ENCODE measurements around the gene WDR46.
A peak's percentile ranks its signal among the peaks of the same experiment; 100 is the strongest.

WDR46 gene

GRCh38 chr6:33304216-33304615, 15.2 kb upstream of the WDR46 start:
- H3K4me1 Mint-ChIP-seq (ENCODE audit: low read depth in 2 of 2), result peaks cover 31 to 35% of the 10 kb centered on the region in 2 donors
- H3K4me3 Mint-ChIP-seq, result no peak overlapping the region
- ATAC-seq (replicated peaks) (no peak), DNase-seq (no peak)
- H3K27me3 Mint-ChIP-seq, result no peaks in the 10 kb centered on the region
- H3K36me3 Mint-ChIP-seq (ENCODE audit: insufficient read depth), result peaks cover 97% of the 10 kb centered on the region
- no peaks in the 10 kb centered on the region for H3K9me3 Mint-ChIP-seq
- H3K27ac Mint-ChIP-seq, result peak overlapping the region; percentile 39 to 85

- H3K27ac Mint-ChIP-seq, result peak overlapping the region; percentile 15 to 41
- H3K36me3 Mint-ChIP-seq (ENCODE audit: insufficient read depth), result peaks cover 92% of the 10 kb centered on the region
- H3K4me1 Mint-ChIP-seq (ENCODE audit: low read depth in 2 of 2), result peaks cover 37 to 41% of the 10 kb centered on the region in 2 donors
Observed at GRCh38 chr6:33301877-33302276, 12.8 kb upstream of the WDR46 start.

GRCh38 chr6:33299237-33299944, 10.4 kb upstream of the WDR46 start:
- no peaks in the 10 kb centered on the region for H3K27me3 Mint-ChIP-seq
- peak overlapping the region; percentile 97 to 98 for H3K4me3 Mint-ChIP-seq
- peak overlapping the region; percentile 97 to 98 for H3K27ac Mint-ChIP-seq
- H3K4me1 Mint-ChIP-seq (ENCODE audit: low read depth in 2 of 2), result peaks cover 25 to 41% of the 10 kb centered on the region in 2 donors
- DNase-seq (peak; percentile 92 to 93 (median 92)), ATAC-seq (replicated peaks) (peak; percentile 85)
- H3K9me3 Mint-ChIP-seq, result no peaks in the 10 kb centered on the region
- H3K36me3 Mint-ChIP-seq (ENCODE audit: insufficient read depth), result peaks cover 86% of the 10 kb centered on the region

More at GRCh38 chr6:33301877-33302276, 12.8 kb upstream of the WDR46 start:
- H3K4me3 Mint-ChIP-seq, result no peak overlapping the region
- no peaks in the 10 kb centered on the region for H3K27me3 Mint-ChIP-seq
- H3K9me3 Mint-ChIP-seq, result no peaks in the 10 kb centered on the region
- DNase-seq (no peak), ATAC-seq (replicated peaks) (no peak)

- Mint-ChIP-seq H3K9me3 (no peaks in the 10 kb centered on the region), H3K27me3 (no peaks in the 10 kb centered on the region), H3K4me3 (peak within 1 kb of the TSS; percentile 97 to 98), H3K27ac (peak within 1 kb of the TSS; percentile 97 to 98), H3K36me3 (ENCODE audit: insufficient read depth) (peaks cover 85% of the 10 kb centered on the region), H3K4me1 (ENCODE audit: low read depth in 2 of 2) (peaks cover 25 to 41% of the 10 kb centered on the region in 2 donors)
- peak in 2 of 3 experiments; percentile 38 to 43 for DNase-seq
- ATAC-seq (replicated peaks), result peak; percentile 27
Observed at GRCh38 chr6:33298773-33299236, 9.8 kb upstream of the WDR46 start, which contains the start of gene RGL2. Gene RGL2 (minus strand): TSS chr6:33298942. CDS start chr6:33298610, 332 bp downstream.

GRCh38 chr6:33297956-33298772, 9.1 kb upstream of the WDR46 start:
- Mint-ChIP-seq H3K4me1 (ENCODE audit: low read depth in 2 of 2) (peaks cover 23 to 41% of the 10 kb centered on the region in 2 donors), H3K27ac (peak overlapping the region; percentile 97 to 98), H3K9me3 (no peaks in the 10 kb centered on the region), H3K4me3 (peak overlapping the region; percentile 97 to 98), H3K36me3 (ENCODE audit: insufficient read depth) (peaks cover 81% of the 10 kb centered on the region), H3K27me3 (no peaks in the 10 kb centered on the region)
- peak; percentile 23 for ATAC-seq (replicated peaks)
- DNase-seq, result peak; percentile 44 to 54 (median 50)

GRCh38 chr6:33297406-33297955, 8.4 kb upstream of the WDR46 start:
- H3K9me3 Mint-ChIP-seq, result no peaks in the 10 kb centered on the region
- peaks cover 23 to 41% of the 10 kb centered on the region in 2 donors for H3K4me1 Mint-ChIP-seq (ENCODE audit: low read depth in 2 of 2)
- no peaks in the 10 kb centered on the region for H3K27me3 Mint-ChIP-seq
- peak overlapping the region; percentile 97 to 98 for H3K4me3 Mint-ChIP-seq
- ATAC-seq (replicated peaks), result no peak
- no peak for DNase-seq
- H3K36me3 Mint-ChIP-seq (ENCODE audit: insufficient read depth), result peaks cover 77% of the 10 kb centered on the region
- peak overlapping the region; percentile 97 to 98 for H3K27ac Mint-ChIP-seq

- Mint-ChIP-seq H3K9me3 (no peaks in the 10 kb centered on the region), H3K4me3 (peak overlapping the region; percentile 97 to 98), H3K27ac (peak overlapping the region; percentile 69 to 98), H3K4me1 (ENCODE audit: low read depth in 2 of 2) (peaks cover 23 to 41% of the 10 kb centered on the region in 2 donors), H3K27me3 (no peaks in the 10 kb centered on the region), H3K36me3 (ENCODE audit: insufficient read depth) (peaks cover 74% of the 10 kb centered on the region)
- ATAC-seq (replicated peaks), result no peak
- DNase-seq, result no peak
Observed at GRCh38 chr6:33296797-33297405, 7.9 kb upstream of the WDR46 start.

- no peaks in the 10 kb centered on the region for H3K9me3 Mint-ChIP-seq
- H3K27ac Mint-ChIP-seq, result no peak overlapping the region
- H3K27me3 Mint-ChIP-seq, result no peaks in the 10 kb centered on the region
- peaks cover 27 to 42% of the 10 kb centered on the region in 2 donors for H3K4me1 Mint-ChIP-seq (ENCODE audit: low read depth in 2 of 2)
- ATAC-seq (replicated peaks), result no peak
- no peak for DNase-seq
- H3K4me3 Mint-ChIP-seq, result no peak overlapping the region
- H3K36me3 Mint-ChIP-seq (ENCODE audit: insufficient read depth), result peaks cover 70% of the 10 kb centered on the region
Observed at GRCh38 chr6:33295621-33296369, 6.8 kb upstream of the WDR46 start.

GRCh38 chr6:33294086-33294823, 5.2 kb upstream of the WDR46 start:
- Mint-ChIP-seq H3K4me3 (no peak overlapping the region), H3K4me1 (ENCODE audit: low read depth in 2 of 2) (peaks cover 27 to 44% of the 10 kb centered on the region in 2 donors), H3K36me3 (ENCODE audit: insufficient read depth) (peaks cover 58% of the 10 kb centered on the region), H3K9me3 (no peaks in the 10 kb centered on the region), H3K27ac (no peak overlapping the region), H3K27me3 (no peaks in the 10 kb centered on the region)
- no peak for ATAC-seq (replicated peaks)
- no peak for DNase-seq

- Mint-ChIP-seq H3K27ac (no peak overlapping the region), H3K27me3 (no peaks in the 10 kb centered on the region), H3K9me3 (no peaks in the 10 kb centered on the region), H3K4me3 (no peak overlapping the region), H3K36me3 (ENCODE audit: insufficient read depth) (peaks cover 51% of the 10 kb centered on the region), H3K4me1 (ENCODE audit: low read depth in 2 of 2) (peaks cover 32 to 46% of the 10 kb centered on the region in 2 donors)
- DNase-seq (no peak), ATAC-seq (replicated peaks) (no peak)
Observed at GRCh38 chr6:33292996-33293682, 4.1 kb upstream of the WDR46 start.

GRCh38 chr6:33290459-33290858, 1.4 kb upstream of the WDR46 start:
- Mint-ChIP-seq H3K9me3 (no peaks in the 10 kb centered on the region), H3K4me1 (ENCODE audit: low read depth in 2 of 2) (peaks cover 36 to 37% of the 10 kb centered on the region in 2 donors), H3K4me3 (peak overlapping the region; percentile 88 to 96), H3K27me3 (no peaks in the 10 kb centered on the region), H3K36me3 (ENCODE audit: insufficient read depth) (peaks cover 41% of the 10 kb centered on the region), H3K27ac (peak overlapping the region in 1 of 2 donors; percentile 93)
- no peak for ATAC-seq (replicated peaks)
- DNase-seq, result no peak
